ENCODE measurements around the gene MYOF.
"Not testable (repeated sequence)": the region's sequence is repeated elsewhere in the genome, so short reads cannot be mapped to it uniquely, and the experiment has no call there.

MYOF gene

GRCh38 chr10:93330824-93331223 is 151.3 kb downstream of the MYOF start:
- H3K4me3 ChIP-seq (ENCODE audit: low read depth, low read length) = no peak overlapping the region
- in situ Hi-C loops (cut with HindIII; ENCODE audit: low sequenced_read_pairs) = no loop called here
- TF ChIP-seq, protein P1, sequence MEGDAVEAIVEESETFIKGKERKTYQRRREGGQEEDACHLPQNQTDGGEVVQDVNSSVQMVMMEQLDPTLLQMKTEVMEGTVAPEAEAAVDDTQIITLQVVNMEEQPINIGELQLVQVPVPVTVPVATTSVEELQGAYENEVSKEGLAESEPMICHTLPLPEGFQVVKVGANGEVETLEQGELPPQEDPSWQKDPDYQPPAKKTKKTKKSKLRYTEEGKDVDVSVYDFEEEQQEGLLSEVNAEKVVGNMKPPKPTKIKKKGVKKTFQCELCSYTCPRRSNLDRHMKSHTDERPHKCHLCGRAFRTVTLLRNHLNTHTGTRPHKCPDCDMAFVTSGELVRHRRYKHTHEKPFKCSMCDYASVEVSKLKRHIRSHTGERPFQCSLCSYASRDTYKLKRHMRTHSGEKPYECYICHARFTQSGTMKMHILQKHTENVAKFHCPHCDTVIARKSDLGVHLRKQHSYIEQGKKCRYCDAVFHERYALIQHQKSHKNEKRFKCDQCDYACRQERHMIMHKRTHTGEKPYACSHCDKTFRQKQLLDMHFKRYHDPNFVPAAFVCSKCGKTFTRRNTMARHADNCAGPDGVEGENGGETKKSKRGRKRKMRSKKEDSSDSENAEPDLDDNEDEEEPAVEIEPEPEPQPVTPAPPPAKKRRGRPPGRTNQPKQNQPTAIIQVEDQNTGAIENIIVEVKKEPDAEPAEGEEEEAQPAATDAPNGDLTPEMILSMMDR (IDR thresholded peaks at IDR 0.05; ENCODE audit: low read depth, low read length) = no peak
- DNase-seq (ENCODE audit: low read depth, low spot score) = no peak

GRCh38 chr10:93319896-93320295 is 162.2 kb downstream of the MYOF start:
- TF ChIP-seq, protein P1 (IDR thresholded peaks at IDR 0.05; ENCODE audit: low read depth, low read length) = no peak
- in situ Hi-C loops (cut with HindIII; ENCODE audit: low sequenced_read_pairs) = no loop called here
- no peak for DNase-seq (ENCODE audit: low read depth, low spot score)
- H3K4me3 ChIP-seq (ENCODE audit: low read depth, low read length) = no peak overlapping the region

DNA sequence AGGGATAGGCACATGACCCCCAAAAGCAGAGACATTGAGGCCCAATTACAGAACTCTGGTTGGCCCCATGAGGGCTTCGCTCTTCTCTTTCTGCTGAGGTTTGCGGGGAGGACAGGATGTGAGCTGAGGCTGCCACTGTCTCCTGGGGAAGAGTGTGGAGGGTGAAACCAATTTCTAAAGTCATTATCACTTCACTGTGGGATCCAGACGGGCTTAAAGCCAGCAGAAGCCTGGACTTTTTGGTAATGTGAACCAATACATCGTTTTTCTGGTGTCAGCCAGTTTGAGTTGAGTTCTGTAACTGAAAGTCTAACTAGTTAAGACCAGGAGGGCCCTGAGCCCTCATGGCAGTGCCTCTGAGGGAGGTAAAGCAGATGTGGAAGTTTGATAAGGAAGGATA is 163.0 kb downstream of the MYOF start:
- no peak for DNase-seq (ENCODE audit: low read depth, low spot score)
- H3K4me3 ChIP-seq (ENCODE audit: low read depth, low read length) = no peak overlapping the region
- TF ChIP-seq, protein P1 (IDR thresholded peaks at IDR 0.05; ENCODE audit: low read depth, low read length) = no peak
- in situ Hi-C loops (cut with HindIII; ENCODE audit: low sequenced_read_pairs) = no loop called here

DNA sequence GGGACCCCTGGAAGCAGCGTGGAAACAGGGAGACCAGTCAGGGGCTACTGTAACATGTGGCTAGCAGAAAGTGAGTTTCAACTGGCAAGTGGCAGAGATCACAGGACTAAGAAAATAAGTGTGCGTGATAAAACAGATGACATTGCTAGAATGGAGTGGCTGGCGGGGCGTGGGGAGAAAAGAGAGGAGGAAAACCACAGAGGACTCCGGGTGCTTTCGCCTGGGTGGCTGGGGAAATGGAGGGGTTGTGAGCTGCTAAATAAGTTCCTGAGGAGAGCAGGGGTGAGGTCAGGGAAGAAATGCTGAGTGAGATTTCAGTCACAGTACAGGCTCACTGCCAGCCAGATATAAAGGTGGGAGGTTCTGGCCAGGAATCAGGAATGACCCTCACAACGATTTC is 166.9 kb downstream of the MYOF start:
- DNase-seq (ENCODE audit: low read depth, low spot score) = no peak
- in situ Hi-C loops (cut with HindIII; ENCODE audit: low sequenced_read_pairs) = no loop called here
- H3K4me3 ChIP-seq (ENCODE audit: low read depth, low read length) = no peak overlapping the region
- TF ChIP-seq, protein P1 (IDR thresholded peaks at IDR 0.05; ENCODE audit: low read depth, low read length) = no peak

DNA sequence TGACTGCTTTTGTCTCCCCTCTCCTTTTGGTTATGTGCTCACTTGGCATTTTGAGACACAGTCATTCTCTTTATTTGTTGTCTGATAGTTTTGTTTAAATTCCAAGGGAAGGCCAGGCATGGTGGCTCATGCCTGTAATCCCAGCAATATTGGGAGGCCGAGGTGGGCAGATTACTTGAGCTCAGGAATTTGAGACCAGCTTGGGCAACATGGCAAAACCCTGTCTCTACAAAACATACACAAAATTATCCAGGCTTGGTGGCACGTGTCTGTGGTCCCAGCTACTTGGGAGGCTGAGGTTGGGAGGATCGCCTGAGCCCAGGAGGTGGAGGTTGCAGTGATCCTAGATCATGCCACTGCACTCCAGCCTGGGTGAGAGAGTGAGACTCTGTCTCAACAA is 167.5 kb downstream of the MYOF start:
- in situ Hi-C loops (cut with HindIII; ENCODE audit: low sequenced_read_pairs); H3K4me3 ChIP-seq (ENCODE audit: low read depth, low read length); DNase-seq (ENCODE audit: low read depth, low spot score): not testable (repeated sequence)

GRCh38 chr10:93313798-93314197 is 168.3 kb downstream of the MYOF start:
- in situ Hi-C loops (cut with HindIII; ENCODE audit: low sequenced_read_pairs) = no loop called here
- TF ChIP-seq, protein P1 (IDR thresholded peaks at IDR 0.05; ENCODE audit: low read depth, low read length) = no peak
- H3K4me3 ChIP-seq (ENCODE audit: low read depth, low read length) = no peak overlapping the region
- peak; percentile 37 for DNase-seq (ENCODE audit: low read depth, low spot score)

DNA sequence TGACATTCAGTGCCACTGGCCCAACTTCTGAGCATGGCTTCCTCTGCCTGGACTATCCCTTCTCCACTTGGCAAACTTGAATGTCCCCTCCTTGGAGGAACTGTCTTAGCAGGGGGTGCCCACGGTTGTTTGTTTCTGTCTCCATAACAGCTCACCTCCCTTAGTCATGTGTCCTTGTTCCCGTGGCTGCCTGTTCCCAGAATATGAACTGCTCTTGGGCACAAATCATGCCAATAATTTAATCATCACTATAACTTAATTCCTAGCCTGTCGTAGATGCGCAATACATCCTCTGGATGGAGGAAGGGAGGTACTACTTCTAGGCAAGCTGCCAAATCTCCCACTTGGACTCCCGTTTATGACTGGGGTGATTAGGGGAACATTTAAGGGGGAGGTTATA is 173.1 kb downstream of the MYOF start:
- in situ Hi-C loops (cut with HindIII; ENCODE audit: low sequenced_read_pairs) = no loop called here
- H3K4me3 ChIP-seq (ENCODE audit: low read depth, low read length) = no peak overlapping the region
- DNase-seq (ENCODE audit: low read depth, low spot score) = peak; percentile 53
- TF ChIP-seq, protein P1 (IDR thresholded peaks at IDR 0.05; ENCODE audit: low read depth, low read length) = no peak

Data from astrocyte of the spinal cord (primary cell).